Thoracic aorta (tissue), 2 donors: ENCODE results near the gene NLRP14. TPM values are rescaled to one million over a fixed set of nuclear protein-coding genes. Genes with fewer than 3 reads are reported as not detected.

Source experiments
- ATAC-seq: fragments of 150-250 bp; one replicate; pipeline ENCODE4 v1.8.0; 2017; ENCODE audit warnings: low read depth; ENCODE audit not compliant: insufficient number of reproducible peaks, low FRiP score
- DNase-seq: peaks from one replicate; pipeline ENCODE4 v3.0.0-alpha.2; 2020; ENCODE audit warnings: low spot score
- H3K27ac ChIP-seq, 2 donors: fragments of 200-600 bp; sonication (generic); 1 replicate in 1 of 2; 2 replicates in 1 of 2; pipeline ENCODE4 v1.5.1; 2016; ENCODE audit warnings: mild to moderate bottlenecking in 2 of 2, moderate library complexity in 2 of 2
- H3K27me3 ChIP-seq: fragments of 200-600 bp; sonication (generic); replicated peaks from 2 replicates; pipeline ENCODE4 v1.6.0; 2016; ENCODE audit warnings: mild to moderate bottlenecking; ENCODE audit not compliant: insufficient read depth
- H3K36me3 ChIP-seq: fragments of 200-600 bp; sonication (generic); one replicate; pipeline ENCODE4 v1.5.1; 2016
- H3K4me1 ChIP-seq, 2 donors: fragments of 200-600 bp; sonication (generic); 1 replicate in 1 of 2; 2 replicates in 1 of 2; pipeline versions ENCODE4 v1.5.1 to v1.6.0; 2016; ENCODE audit warnings: low read depth in 2 of 2, mild to moderate bottlenecking in 1 of 2; ENCODE audit not compliant: control insufficient read depth in 1 of 2
- H3K4me3 ChIP-seq: fragments of 200-600 bp; sonication (generic); 2 replicates; pipeline ENCODE4 v1.5.1; 2016; ENCODE audit warnings: mild to moderate bottlenecking
- H3K9me3 ChIP-seq: fragments of 200-600 bp; sonication (generic); 2 replicates; pipeline ENCODE4 v1.5.1; 2016
- CTCF ChIP-seq: fragments of 200-600 bp; sonication (generic); IDR thresholded peaks from one replicate; pipeline ENCODE4 v1.5.1; 2019; ENCODE audit warnings: antibody characterized with exemption
- total RNA-seq, 2 donors: library from RNA; depleted of rRNA; stranded (reverse); fragments of >200 nt; gene quantifications; one replicate each; pipeline versions ENCODE4 v1.1.0 to v1.2.3, GENCODE V29; 2016

The NLRP14 gene
- total RNA-seq, 2 donors from 2014 or later: not detected

DNA sequence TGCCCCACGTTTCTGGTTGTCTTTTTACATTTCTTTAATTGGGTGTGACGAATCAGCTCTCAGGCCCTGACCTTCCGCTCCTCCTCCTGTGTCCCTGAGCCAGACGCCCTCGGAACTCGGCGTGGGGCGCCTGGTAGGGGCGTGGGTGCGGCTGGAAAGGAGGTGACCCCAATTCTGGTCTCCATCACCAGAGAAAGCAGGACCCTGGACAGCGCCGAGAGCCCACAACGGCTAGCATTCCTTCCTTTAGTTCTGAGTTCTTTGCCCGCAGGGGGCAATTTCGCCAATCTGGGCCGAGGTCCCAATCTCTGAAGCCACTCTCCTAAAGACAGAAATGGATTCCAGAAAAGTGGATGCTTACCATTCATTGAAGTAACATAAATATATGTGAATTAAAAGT, 56.8 kb downstream of the NLRP14 start:
- DNase-seq: no peak
- Histone ChIP-seq H3K27ac (no peak overlapping the region), H3K36me3 (no peaks in the 10 kb centered on the region), H3K4me1 (no peaks in the 10 kb centered on the region), H3K27me3 (no peaks in the 10 kb centered on the region), H3K9me3 (peaks cover 3% of the 10 kb centered on the region), H3K4me3 (no peak overlapping the region)
- no peak for ATAC-seq
- no peak for TF ChIP-seq CTCF

DNA sequence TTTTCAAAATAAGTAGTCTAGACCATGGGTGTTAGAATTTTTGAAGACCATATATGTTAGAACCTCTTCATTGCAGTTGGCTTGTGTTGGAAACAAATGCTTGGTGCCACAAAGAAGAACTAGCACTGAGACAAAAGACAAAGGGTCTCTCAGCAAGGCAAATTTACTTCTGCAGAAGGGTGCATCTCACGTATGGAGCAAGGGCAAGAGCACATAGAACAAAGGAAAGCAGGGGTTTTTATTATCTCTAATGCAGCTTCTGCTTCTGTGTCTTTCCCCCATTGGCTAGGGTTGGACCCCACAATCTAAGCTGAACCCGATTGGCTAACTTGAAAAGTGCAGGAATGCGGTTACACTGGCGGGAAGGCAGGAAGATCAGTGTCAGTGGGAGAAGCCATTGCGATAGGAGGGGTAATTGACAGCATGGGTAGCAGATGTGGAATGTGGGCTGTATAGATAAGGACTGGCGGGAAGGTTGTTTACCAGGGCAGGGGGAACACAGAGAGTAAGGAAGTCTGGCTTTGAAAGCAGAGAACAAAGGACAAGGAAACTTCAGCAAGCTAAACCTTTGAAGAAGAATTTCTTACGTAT, 59.4 kb downstream of the NLRP14 start:
- no peak overlapping the region for H3K4me3 ChIP-seq
- H3K36me3 ChIP-seq: no peaks in the 10 kb centered on the region
- no peaks in the 10 kb centered on the region for H3K4me1 ChIP-seq
- TF ChIP-seq CTCF: no peak
- no peak for DNase-seq
- no peak overlapping the region for H3K27ac ChIP-seq
- H3K27me3 ChIP-seq: no peaks in the 10 kb centered on the region
- peaks cover 3% of the 10 kb centered on the region for H3K9me3 ChIP-seq
- ATAC-seq: no peak

- DNase-seq: no peak
- no peak overlapping the region for H3K4me3 ChIP-seq
- no peaks in the 10 kb centered on the region for H3K27me3 ChIP-seq
- no peak for ATAC-seq
- no peaks in the 10 kb centered on the region for H3K36me3 ChIP-seq
- H3K4me1 ChIP-seq: no peaks in the 10 kb centered on the region
- peaks cover 3% of the 10 kb centered on the region for H3K9me3 ChIP-seq
- no peak overlapping the region for H3K27ac ChIP-seq
- TF ChIP-seq CTCF: no peak
These were observed 60.6 kb downstream of the NLRP14 start for GRCh38 chr11:7080900-7081299.

- ATAC-seq (no peak), DNase-seq (no peak)
- H3K36me3 ChIP-seq: no peaks in the 10 kb centered on the region
- no peak for TF ChIP-seq CTCF
- H3K4me3 ChIP-seq: no peak overlapping the region
- H3K4me1 ChIP-seq: no peaks in the 10 kb centered on the region
- H3K27me3 ChIP-seq: no peaks in the 10 kb centered on the region
- peaks cover 3% of the 10 kb centered on the region for H3K9me3 ChIP-seq
- H3K27ac ChIP-seq: no peak overlapping the region
These were observed 61.2 kb downstream of the NLRP14 start for GRCh38 chr11:7081441-7081840.

DNA sequence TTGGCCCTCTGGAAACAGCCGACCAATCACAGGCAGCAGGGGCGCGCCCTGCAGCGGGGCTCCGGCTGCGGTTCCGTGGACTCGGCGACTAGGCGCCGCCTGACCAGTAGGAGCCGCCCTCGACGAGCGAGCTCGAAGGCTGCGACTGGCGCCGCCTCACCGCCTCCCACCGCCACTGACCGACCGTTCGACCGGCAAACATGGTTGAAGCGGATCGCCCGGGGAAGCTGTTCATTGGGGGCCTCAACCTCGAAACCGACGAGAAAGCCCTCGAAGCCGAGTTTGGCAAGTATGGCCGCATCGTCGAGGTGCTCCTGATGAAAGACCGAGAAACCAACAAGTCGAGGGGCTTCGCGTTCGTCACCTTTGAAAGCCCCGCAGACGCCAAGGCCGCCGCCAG, 68.6 kb downstream of the NLRP14 start, which contains the start of gene RBMXL2:
TSS of gene RBMXL2 (plus strand) at position 78 of the 400 bp plus-strand sequence. CDS start at position 201, 123 bp downstream.
- ATAC-seq: no peak
- H3K9me3 ChIP-seq: no peaks in the 10 kb centered on the region
- no peaks in the 10 kb centered on the region for H3K4me1 ChIP-seq
- H3K27ac ChIP-seq: no peak within 1 kb of the TSS
- TF ChIP-seq CTCF: no peak
- no peak for DNase-seq
- H3K4me3 ChIP-seq: no peak within 1 kb of the TSS
- H3K27me3 ChIP-seq: no peaks in the 10 kb centered on the region
- no peaks in the 10 kb centered on the region for H3K36me3 ChIP-seq
